ENCODE results near the gene LEP.

Gene LEP

DNA sequence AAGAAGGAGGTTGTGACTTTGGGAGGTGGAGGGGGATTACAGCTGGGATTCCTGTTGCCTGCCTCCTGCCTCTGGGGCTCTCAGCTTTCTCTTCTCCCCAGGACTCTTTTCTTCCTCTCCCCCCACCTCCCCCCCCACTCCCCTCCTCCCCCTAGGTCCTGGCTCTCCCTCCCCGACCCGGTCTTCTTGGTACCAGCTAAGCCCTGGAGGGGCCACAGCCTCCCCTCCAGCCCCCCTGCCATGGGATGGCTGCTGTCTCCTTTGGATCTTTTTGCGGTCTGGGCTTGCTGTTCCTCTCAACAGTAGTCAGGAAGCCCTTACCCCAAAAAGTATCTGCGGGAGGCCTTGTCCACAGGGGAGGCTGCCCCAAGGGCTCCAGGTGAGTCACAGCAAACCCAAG is 33.5 kb upstream of the LEP start:
- TF ChIP-seq CTCF (IDR thresholded peaks at IDR 0.05; ENCODE audit: low read depth, low read length, poor library complexity, severe bottlenecking) = no peak
- no peak for TF ChIP-seq EZH2phosphoT487 (IDR thresholded peaks at IDR 0.05; ENCODE audit: borderline replicate concordance, low read length)
- Histone ChIP-seq H3K79me2 (ENCODE audit: control insufficient read depth, low read length) (no peaks in the 10 kb centered on the region), H3K4me2 (ENCODE audit: low read length) (no peak overlapping the region), H3K9me2 (replicated peaks; ENCODE audit: control insufficient read depth, low read length) (no peaks in the 10 kb centered on the region), H3K27me3 (ENCODE audit: control insufficient read depth, low read length) (no peaks in the 10 kb centered on the region), H3F3A (ENCODE audit: control insufficient read depth, insufficient read depth) (no peaks in the 10 kb centered on the region), H3K36me3 (ENCODE audit: control insufficient read depth, low read length) (no peaks in the 10 kb centered on the region), H3K27ac (ENCODE audit: low read depth, low read length) (no peak overlapping the region), H4K20me1 (ENCODE audit: control insufficient read depth, insufficient read depth, low read depth, low read length) (no peaks in the 10 kb centered on the region), H3K4me3 (ENCODE audit: low read length) (no peak overlapping the region), H3K9me3 (ENCODE audit: control insufficient read depth, insufficient read depth, low read length) (no peaks in the 10 kb centered on the region), H3K4me1 (ENCODE audit: control insufficient read depth, low read length) (peaks cover 13% of the 10 kb centered on the region)

DNA sequence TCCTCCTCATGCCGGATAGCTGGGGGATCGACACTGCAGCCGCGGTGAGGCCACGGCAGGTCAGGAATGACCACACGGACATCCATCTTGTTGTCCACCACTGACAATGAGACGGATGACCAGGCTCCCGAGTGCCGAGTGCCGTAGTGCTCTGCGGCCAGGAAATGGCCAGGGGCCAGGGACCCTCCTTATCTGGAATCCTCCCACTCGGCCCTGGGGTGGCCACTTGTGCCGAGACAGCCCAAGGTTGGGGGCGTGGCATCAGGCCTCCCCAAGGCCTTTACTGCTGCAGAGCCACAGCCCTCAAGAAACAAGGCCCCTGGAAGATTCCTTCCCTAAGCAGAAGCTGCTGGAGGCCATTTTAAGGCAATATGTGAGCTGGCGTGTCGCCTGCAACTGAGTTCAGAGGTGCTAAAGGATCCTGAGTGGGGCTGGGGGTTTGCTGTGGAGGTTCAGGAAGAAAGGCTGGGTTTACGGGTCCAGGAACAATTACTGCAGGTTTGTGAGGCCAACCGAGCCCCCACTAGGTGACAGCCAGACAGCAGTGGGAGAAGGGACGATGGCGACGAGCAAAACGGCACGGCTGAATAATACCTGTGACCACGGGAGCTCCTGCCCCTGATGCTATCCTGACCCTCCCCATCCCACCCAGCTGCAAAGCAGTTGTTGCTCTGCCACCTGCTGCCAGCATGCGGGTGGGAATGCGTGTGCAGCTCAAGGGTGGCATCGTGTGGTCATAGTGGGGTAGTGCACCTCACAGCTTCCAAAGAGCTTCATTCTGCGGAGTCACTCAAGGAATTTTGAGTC is 31.6 kb upstream of the LEP start:
- no peaks in the 10 kb centered on the region for H3K9me2 ChIP-seq (replicated peaks; ENCODE audit: control insufficient read depth, low read length)
- TF ChIP-seq EZH2phosphoT487 (IDR thresholded peaks at IDR 0.05; ENCODE audit: borderline replicate concordance, low read length) (no peak), CTCF (IDR thresholded peaks at IDR 0.05; ENCODE audit: low read depth, low read length, poor library complexity, severe bottlenecking) (peak; percentile 99)
- H3F3A ChIP-seq (ENCODE audit: control insufficient read depth, insufficient read depth) = no peaks in the 10 kb centered on the region
- no peaks in the 10 kb centered on the region for H3K27me3 ChIP-seq (ENCODE audit: control insufficient read depth, low read length)
- H3K27ac ChIP-seq (ENCODE audit: low read depth, low read length) = no peak overlapping the region
- no peak overlapping the region for H3K4me3 ChIP-seq (ENCODE audit: low read length)
- no peaks in the 10 kb centered on the region for H3K9me3 ChIP-seq (ENCODE audit: control insufficient read depth, insufficient read depth, low read length)
- H3K79me2 ChIP-seq (ENCODE audit: control insufficient read depth, low read length) = no peaks in the 10 kb centered on the region
- no peak overlapping the region for H3K4me2 ChIP-seq (ENCODE audit: low read length)
- H3K36me3 ChIP-seq (ENCODE audit: control insufficient read depth, low read length) = no peaks in the 10 kb centered on the region
- no peaks in the 10 kb centered on the region for H4K20me1 ChIP-seq (ENCODE audit: control insufficient read depth, insufficient read depth, low read depth, low read length)
- H3K4me1 ChIP-seq (ENCODE audit: control insufficient read depth, low read length) = peaks cover 13% of the 10 kb centered on the region

DNA sequence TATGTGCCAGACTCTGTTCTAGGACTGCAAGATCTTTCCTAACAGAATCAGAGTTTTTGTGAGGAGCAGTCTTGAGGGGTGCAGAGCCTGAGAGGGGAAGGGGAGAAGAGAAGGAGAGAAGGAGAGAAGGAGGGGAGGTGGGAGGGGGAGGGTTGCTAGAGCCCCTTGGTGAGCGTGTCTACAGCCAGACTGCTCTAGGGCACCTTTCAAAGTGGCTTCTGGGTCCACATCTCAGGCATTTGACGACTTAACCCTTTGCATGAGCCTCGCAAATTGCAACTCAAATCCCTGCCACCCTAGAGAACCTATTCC is 31.1 kb upstream of the LEP start:
- Histone ChIP-seq H4K20me1 (ENCODE audit: control insufficient read depth, insufficient read depth, low read depth, low read length) (no peaks in the 10 kb centered on the region), H3K36me3 (ENCODE audit: control insufficient read depth, low read length) (no peaks in the 10 kb centered on the region), H3K4me3 (ENCODE audit: low read length) (no peak overlapping the region), H3K79me2 (ENCODE audit: control insufficient read depth, low read length) (no peaks in the 10 kb centered on the region), H3K9me3 (ENCODE audit: control insufficient read depth, insufficient read depth, low read length) (no peaks in the 10 kb centered on the region), H3F3A (ENCODE audit: control insufficient read depth, insufficient read depth) (no peaks in the 10 kb centered on the region), H3K27me3 (ENCODE audit: control insufficient read depth, low read length) (no peaks in the 10 kb centered on the region), H3K27ac (ENCODE audit: low read depth, low read length) (no peak overlapping the region), H3K4me1 (ENCODE audit: control insufficient read depth, low read length) (peaks cover 13% of the 10 kb centered on the region), H3K4me2 (ENCODE audit: low read length) (no peak overlapping the region), H3K9me2 (replicated peaks; ENCODE audit: control insufficient read depth, low read length) (no peaks in the 10 kb centered on the region)
- TF ChIP-seq EZH2phosphoT487 (IDR thresholded peaks at IDR 0.05; ENCODE audit: borderline replicate concordance, low read length) (no peak), CTCF (IDR thresholded peaks at IDR 0.05; ENCODE audit: low read depth, low read length, poor library complexity, severe bottlenecking) (peak; percentile 31)

Measured in DOHH2 (cell line).